Esophagus squamous epithelium (tissue), 4 donors: ENCODE results near the gene OR7C1.

ENCODE experiments used
- POLR2A ChIP-seq, 4 donors: fragments of 450-650 bp; IDR thresholded peaks; one replicate each; pipeline ENCODE4 v1.6.1; 2017; ENCODE audit warnings: antibody characterized with exemption in 4 of 4, mild to moderate bottlenecking in 4 of 4, moderate library complexity in 3 of 4
- TF ChIP-seq, protein P1 (sequence below), 6 experiments: fragments of 450-650 bp in 4 of 6; fragments of 200-600 bp in 2 of 6; sonication (generic) in 2 of 6; IDR thresholded peaks; one replicate each; pipeline ENCODE4 v1.5.1; 2016 to 2019; ENCODE audit warnings: antibody characterized with exemption in 6 of 6, mild to moderate bottlenecking in 4 of 6, moderate library complexity in 4 of 6

DNA sequence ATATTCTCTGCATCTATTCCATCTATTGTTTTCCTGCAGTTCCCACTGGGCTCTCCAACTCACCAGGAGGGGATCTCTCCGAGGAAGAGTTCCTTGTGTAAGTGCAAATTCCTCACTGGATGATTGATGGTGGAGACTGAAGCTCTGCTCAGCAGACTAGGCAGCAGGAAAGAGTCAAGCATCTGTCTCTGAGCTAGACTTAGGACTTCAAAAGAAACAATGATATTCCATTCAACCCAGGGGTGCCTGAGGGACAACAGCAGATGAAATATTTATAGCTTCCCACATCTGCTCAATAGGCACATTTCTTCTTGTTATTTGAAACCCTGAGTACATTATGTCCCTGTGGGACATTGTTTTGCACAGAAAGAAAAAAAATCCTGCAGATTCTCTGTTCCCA is at the start of gene OR7C1, which contains the start of gene OR7A5:
- no peak for TF ChIP-seq POLR2A (IDR thresholded peaks at IDR 0.05)
- TF ChIP-seq, protein P1, sequence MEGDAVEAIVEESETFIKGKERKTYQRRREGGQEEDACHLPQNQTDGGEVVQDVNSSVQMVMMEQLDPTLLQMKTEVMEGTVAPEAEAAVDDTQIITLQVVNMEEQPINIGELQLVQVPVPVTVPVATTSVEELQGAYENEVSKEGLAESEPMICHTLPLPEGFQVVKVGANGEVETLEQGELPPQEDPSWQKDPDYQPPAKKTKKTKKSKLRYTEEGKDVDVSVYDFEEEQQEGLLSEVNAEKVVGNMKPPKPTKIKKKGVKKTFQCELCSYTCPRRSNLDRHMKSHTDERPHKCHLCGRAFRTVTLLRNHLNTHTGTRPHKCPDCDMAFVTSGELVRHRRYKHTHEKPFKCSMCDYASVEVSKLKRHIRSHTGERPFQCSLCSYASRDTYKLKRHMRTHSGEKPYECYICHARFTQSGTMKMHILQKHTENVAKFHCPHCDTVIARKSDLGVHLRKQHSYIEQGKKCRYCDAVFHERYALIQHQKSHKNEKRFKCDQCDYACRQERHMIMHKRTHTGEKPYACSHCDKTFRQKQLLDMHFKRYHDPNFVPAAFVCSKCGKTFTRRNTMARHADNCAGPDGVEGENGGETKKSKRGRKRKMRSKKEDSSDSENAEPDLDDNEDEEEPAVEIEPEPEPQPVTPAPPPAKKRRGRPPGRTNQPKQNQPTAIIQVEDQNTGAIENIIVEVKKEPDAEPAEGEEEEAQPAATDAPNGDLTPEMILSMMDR (IDR thresholded peaks at IDR 0.05): no peak
